ENCODE data around the gene ANO7. TPM values are rescaled to one million over a fixed set of nuclear protein-coding genes. Genes with fewer than 3 reads are reported as not detected.

The ANO7 gene
- total and polyA plus RNA-seq, 2 of the 8 experiments (the other 6 are each of a cell fraction or from before 2014, with no cell fraction given), result 3.2 to 6.9 TPM

- TF ChIP-seq JUND (IDR thresholded peaks at IDR 0.05; ENCODE audit: low read length) (no peak), TBP (IDR thresholded peaks at IDR 0.05; ENCODE audit: low read depth, low read length) (no peak), GABPA (IDR thresholded peaks at IDR 0.05; ENCODE audit: borderline replicate concordance, insufficient read depth, low read length) (no peak), POLR2AphosphoS5 (IDR thresholded peaks at IDR 0.05; ENCODE audit: low read depth, low read length) (no peak)
Measured at GRCh38 chr2:241256168-241256545, 67.7 kb downstream of the ANO7 start (continued).
